GM20000 (cell line): ENCODE measurements around the gene KLHL35.

Source experiments
- DNase-seq: peaks from one replicate; pipeline ENCODE4 v3.0.0; 2012; ENCODE audit warnings: low spot score
- CTCF ChIP-seq: IDR thresholded peaks from 2 replicates; pipeline ENCODE4 v1.5.1; 2012; ENCODE audit warnings: mild to moderate bottlenecking, control low read depth; ENCODE audit errors: extremely low read depth, missing control alignments

The KLHL35 gene

GRCh38 chr11:75432911-75433321 is at the start of gene KLHL35:
KLHL35 (minus strand) TSS chr11:75433203; CDS start chr11:75430629, 2,574 bp downstream.
- no peak for TF ChIP-seq CTCF
- no peak for DNase-seq

- TF ChIP-seq CTCF: no peak
- DNase-seq: no peak
Measured at GRCh38 chr11:75481922-75482606, 49.1 kb upstream of the KLHL35 start.

- no peak for DNase-seq
Measured at GRCh38 chr11:75481223-75481921, 48.4 kb upstream of the KLHL35 start.

GRCh38 chr11:75480185-75481175 is 47.5 kb upstream of the KLHL35 start:
- no peak for DNase-seq
- TF ChIP-seq CTCF: no peak

More at GRCh38 chr11:75481223-75481921, 48.4 kb upstream of the KLHL35 start:
- no peak for TF ChIP-seq CTCF

- TF ChIP-seq CTCF: no peak
- DNase-seq: no peak
Measured at GRCh38 chr11:75479597-75480145, 46.7 kb upstream of the KLHL35 start.

GRCh38 chr11:75478783-75479596 is 46.0 kb upstream of the KLHL35 start:
- no peak for DNase-seq
- TF ChIP-seq CTCF: no peak
